ENCODE measurements around the gene RPTOR. TPM values are rescaled to one million over a fixed set of nuclear protein-coding genes. Genes with fewer than 3 reads are reported as not detected.

Gene RPTOR
- total RNA-seq, 1 experiment from 2014 or later, result 46.2 TPM

DNA sequence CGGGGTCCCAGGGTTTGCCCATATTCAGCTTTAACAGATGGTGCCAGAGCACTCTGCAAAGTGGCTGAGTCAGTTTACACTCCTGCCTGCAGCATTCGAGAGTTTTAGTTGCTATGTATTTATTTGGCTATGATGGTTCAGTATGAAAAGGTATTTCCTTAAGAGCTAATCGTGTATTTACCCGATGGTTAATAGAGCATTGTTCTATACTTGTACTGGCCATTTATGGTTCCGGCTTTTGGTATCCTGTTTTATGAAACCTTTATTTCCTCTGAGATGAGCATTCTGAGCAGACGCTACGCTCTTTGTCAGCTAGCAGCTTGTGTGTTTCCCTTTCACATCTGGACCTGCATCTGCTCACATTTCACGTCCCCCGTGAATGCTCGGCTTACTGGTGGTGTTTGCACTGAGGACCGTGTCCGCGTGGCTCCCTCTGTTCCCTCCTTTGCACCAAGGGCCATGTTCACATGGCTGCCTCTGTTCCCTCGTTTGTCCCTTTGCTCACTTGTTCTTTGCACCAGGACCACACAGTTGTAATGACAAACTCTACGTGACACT is 297.9 kb downstream of the RPTOR start:
- no peak for DNase-seq
- ATAC-seq, result peak; percentile 27; the same call in 1 of the 2 replicates
- Histone ChIP-seq H3K9me3 (ENCODE audit: low read length) (no peaks in the 10 kb centered on the region), H3K79me2 (ENCODE audit: low read length) (no peaks in the 10 kb centered on the region), H3K36me3 (ENCODE audit: low read depth, low read length) (no peaks in the 10 kb centered on the region), H3K9ac (ENCODE audit: low read length) (no peak overlapping the region), H3K4me3 (ENCODE audit: low read length) (no peak overlapping the region), H3F3A (ENCODE audit: low read length, unreplicated experiment) (no peaks in the 10 kb centered on the region), H3K27ac (ENCODE audit: low read length) (no peak overlapping the region), H3K4me2 (ENCODE audit: low read length) (no peak overlapping the region), H2AFZ (ENCODE audit: low read length) (no peak overlapping the region), H3K9me2 (replicated peaks; ENCODE audit: low read length) (no peaks in the 10 kb centered on the region), H3K27me3 (ENCODE audit: low read length) (no peaks in the 10 kb centered on the region), H3K4me1 (ENCODE audit: insufficient read depth, low read length) (no peaks in the 10 kb centered on the region), H4K20me1 (ENCODE audit: low read length) (no peaks in the 10 kb centered on the region)
- no TSS peak for BruUV-seq (replicated peaks)
- intact Hi-C loops (cut with micrococcal nuclease), result no loop called here
- TF ChIP-seq, protein P1, sequence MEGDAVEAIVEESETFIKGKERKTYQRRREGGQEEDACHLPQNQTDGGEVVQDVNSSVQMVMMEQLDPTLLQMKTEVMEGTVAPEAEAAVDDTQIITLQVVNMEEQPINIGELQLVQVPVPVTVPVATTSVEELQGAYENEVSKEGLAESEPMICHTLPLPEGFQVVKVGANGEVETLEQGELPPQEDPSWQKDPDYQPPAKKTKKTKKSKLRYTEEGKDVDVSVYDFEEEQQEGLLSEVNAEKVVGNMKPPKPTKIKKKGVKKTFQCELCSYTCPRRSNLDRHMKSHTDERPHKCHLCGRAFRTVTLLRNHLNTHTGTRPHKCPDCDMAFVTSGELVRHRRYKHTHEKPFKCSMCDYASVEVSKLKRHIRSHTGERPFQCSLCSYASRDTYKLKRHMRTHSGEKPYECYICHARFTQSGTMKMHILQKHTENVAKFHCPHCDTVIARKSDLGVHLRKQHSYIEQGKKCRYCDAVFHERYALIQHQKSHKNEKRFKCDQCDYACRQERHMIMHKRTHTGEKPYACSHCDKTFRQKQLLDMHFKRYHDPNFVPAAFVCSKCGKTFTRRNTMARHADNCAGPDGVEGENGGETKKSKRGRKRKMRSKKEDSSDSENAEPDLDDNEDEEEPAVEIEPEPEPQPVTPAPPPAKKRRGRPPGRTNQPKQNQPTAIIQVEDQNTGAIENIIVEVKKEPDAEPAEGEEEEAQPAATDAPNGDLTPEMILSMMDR (conservative IDR thresholded peaks at IDR 0.05; ENCODE audit: low read depth, low read length), result no peak
- TF ChIP-seq EZH2 (IDR thresholded peaks at IDR 0.05; ENCODE audit: low read length, unreplicated experiment) (no peak), EZH2phosphoT487 (IDR thresholded peaks at IDR 0.05; ENCODE audit: borderline replicate concordance, low read length) (no peak)
- POLR2A ChIA-PET (ENCODE audit: unreplicated experiment), result no interaction called here
- CTCF ChIA-PET, result no interaction called here

DNA sequence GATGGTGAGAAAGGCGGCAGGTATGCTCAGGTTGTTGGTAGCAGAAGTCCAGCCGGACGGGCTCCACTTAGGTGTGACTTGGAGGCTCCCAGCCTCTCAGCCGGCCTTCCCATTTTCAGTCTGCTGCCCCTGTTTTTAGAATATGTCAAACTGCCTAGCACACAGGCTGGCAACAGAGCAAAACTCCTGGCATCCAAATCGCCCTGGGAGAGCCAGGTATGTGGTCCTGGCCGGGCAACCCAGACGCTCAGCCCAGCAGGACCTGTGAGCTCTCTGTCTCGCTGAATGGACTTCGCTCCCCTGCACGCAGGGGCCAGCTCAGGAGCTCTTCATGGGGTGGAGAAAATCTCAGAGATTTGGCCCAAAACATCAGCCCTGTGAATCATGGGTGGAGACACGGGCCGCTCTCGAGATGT is 299.1 kb downstream of the RPTOR start:
- Histone ChIP-seq H3K9me3 (ENCODE audit: low read length) (no peaks in the 10 kb centered on the region), H3K4me2 (ENCODE audit: low read length) (no peak overlapping the region), H3K36me3 (ENCODE audit: low read depth, low read length) (no peaks in the 10 kb centered on the region), H3K27ac (ENCODE audit: low read length) (no peak overlapping the region), H3K27me3 (ENCODE audit: low read length) (no peaks in the 10 kb centered on the region), H3K79me2 (ENCODE audit: low read length) (no peaks in the 10 kb centered on the region), H3F3A (ENCODE audit: low read length, unreplicated experiment) (no peaks in the 10 kb centered on the region), H3K4me1 (ENCODE audit: insufficient read depth, low read length) (no peaks in the 10 kb centered on the region), H2AFZ (ENCODE audit: low read length) (no peak overlapping the region), H4K20me1 (ENCODE audit: low read length) (no peaks in the 10 kb centered on the region), H3K9ac (ENCODE audit: low read length) (no peak overlapping the region), H3K4me3 (ENCODE audit: low read length) (no peak overlapping the region), H3K9me2 (replicated peaks; ENCODE audit: low read length) (no peaks in the 10 kb centered on the region)
- DNase-seq, result no peak
- TF ChIP-seq EZH2 (IDR thresholded peaks at IDR 0.05; ENCODE audit: low read length, unreplicated experiment) (no peak), EZH2phosphoT487 (IDR thresholded peaks at IDR 0.05; ENCODE audit: borderline replicate concordance, low read length) (no peak)
- TF ChIP-seq, protein P1 (conservative IDR thresholded peaks at IDR 0.05; ENCODE audit: low read depth, low read length), result no peak
- ChIA-PET CTCF (interaction anchor here (0.7 kb wide), 1 partner anchor 17 kb away, joined by 3 read pairs; no protein-coding TSS in a partner anchor), POLR2A (ENCODE audit: unreplicated experiment) (no interaction called here)
- intact Hi-C loops (cut with micrococcal nuclease), result no loop called here
- no TSS peak for BruUV-seq (replicated peaks)
- ATAC-seq, result no peak

DNA sequence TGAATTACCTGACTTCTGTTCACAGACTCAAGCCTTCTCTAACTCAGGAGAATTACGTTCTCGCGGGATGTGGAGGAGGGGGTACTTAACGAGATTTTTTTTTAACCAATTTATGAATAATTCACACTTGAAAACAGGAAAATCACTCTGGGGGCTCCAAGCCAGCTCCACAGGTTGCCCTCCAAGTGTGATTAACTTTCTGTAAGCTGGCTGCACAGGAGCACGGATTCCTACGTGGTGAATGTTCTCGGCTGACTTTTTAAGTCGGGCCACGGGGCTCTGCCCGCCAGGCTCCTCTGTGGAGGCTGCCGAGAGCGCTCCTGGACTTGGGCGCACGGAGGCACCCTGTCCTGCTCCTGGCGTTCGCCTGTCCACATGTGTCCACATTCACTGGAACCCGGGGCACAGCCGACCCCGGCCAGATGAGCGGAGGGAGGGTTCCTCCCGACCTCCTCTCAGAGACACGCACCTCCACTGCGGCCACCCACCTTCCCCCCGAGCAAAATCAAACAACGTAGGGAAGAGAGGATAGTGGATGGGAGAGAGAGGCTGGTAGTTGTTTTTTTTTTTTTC is 299.9 kb downstream of the RPTOR start:
- Histone ChIP-seq H3K4me1 (ENCODE audit: insufficient read depth, low read length) (no peaks in the 10 kb centered on the region), H3K4me2 (ENCODE audit: low read length) (no peak overlapping the region), H3K9me3 (ENCODE audit: low read length) (no peaks in the 10 kb centered on the region), H3K4me3 (ENCODE audit: low read length) (no peak overlapping the region), H3K79me2 (ENCODE audit: low read length) (no peaks in the 10 kb centered on the region), H3F3A (ENCODE audit: low read length, unreplicated experiment) (no peaks in the 10 kb centered on the region), H3K9me2 (replicated peaks; ENCODE audit: low read length) (no peaks in the 10 kb centered on the region), H4K20me1 (ENCODE audit: low read length) (no peaks in the 10 kb centered on the region), H3K27me3 (ENCODE audit: low read length) (no peaks in the 10 kb centered on the region), H3K36me3 (ENCODE audit: low read depth, low read length) (no peaks in the 10 kb centered on the region), H2AFZ (ENCODE audit: low read length) (no peak overlapping the region), H3K9ac (ENCODE audit: low read length) (no peak overlapping the region), H3K27ac (ENCODE audit: low read length) (no peak overlapping the region)
- ChIA-PET POLR2A (ENCODE audit: unreplicated experiment) (no interaction called here), CTCF (no interaction called here)
- no peak for ATAC-seq
- intact Hi-C loops (cut with micrococcal nuclease), result no loop called here
- no peak for DNase-seq
- TF ChIP-seq EZH2phosphoT487 (IDR thresholded peaks at IDR 0.05; ENCODE audit: borderline replicate concordance, low read length) (no peak), EZH2 (IDR thresholded peaks at IDR 0.05; ENCODE audit: low read length, unreplicated experiment) (no peak)
- TF ChIP-seq, protein P1 (conservative IDR thresholded peaks at IDR 0.05; ENCODE audit: low read depth, low read length), result no peak
- BruUV-seq (replicated peaks), result no TSS peak
